Endothelial cell of umbilical vein (primary cell): ENCODE data around the gene OR56A3.

ENCODE experiments used
- EZH2 ChIP-seq: IDR thresholded peaks from 2 replicates; pipeline ENCODE4 v1.6.1; 2012; ENCODE audit warnings: borderline replicate concordance, low read depth, mild to moderate bottlenecking, moderate library complexity, low read length, inconsistent platforms; ENCODE audit not compliant: severe bottlenecking
- FOS ChIP-seq: IDR thresholded peaks from 2 replicates; pipeline ENCODE4 v1.6.1; 2011; ENCODE audit warnings: mild to moderate bottlenecking, low read length, moderate library complexity, borderline replicate concordance; ENCODE audit not compliant: insufficient read depth
- GATA2 ChIP-seq: IDR thresholded peaks from 2 replicates; pipeline ENCODE4 v1.7.0; 2011; ENCODE audit warnings: low read depth, mild to moderate bottlenecking, moderate library complexity, mixed read lengths, low read length; ENCODE audit not compliant: insufficient read length, insufficient read depth
- JUN ChIP-seq: IDR thresholded peaks from 2 replicates; pipeline ENCODE4 v1.6.1; 2011; ENCODE audit warnings: borderline replicate concordance, low read depth; ENCODE audit not compliant: insufficient read length, insufficient read depth
- MYC ChIP-seq: IDR thresholded peaks from one replicate; pipeline ENCODE4 v1.6.1; 2011; ENCODE audit warnings: mild to moderate bottlenecking, low read depth, low read length
- POLR2A ChIP-seq: IDR thresholded peaks from 2 replicates; pipeline ENCODE4 v1.6.1; 2012; ENCODE audit warnings: low read depth, mild to moderate bottlenecking, control low read depth, low read length
- POLR2AphosphoS5 ChIP-seq: IDR thresholded peaks from 2 replicates; pipeline ENCODE4 v1.6.1; 2012; ENCODE audit warnings: low read depth, mild to moderate bottlenecking, control low read depth, low read length, moderate library complexity; ENCODE audit not compliant: insufficient read depth
- TF ChIP-seq, protein P1 (sequence below), 2 donors: IDR thresholded peaks; 1 replicate in 1 of 2; 2 replicates in 1 of 2; pipeline ENCODE4 v1.5.1; 2011; ENCODE audit warnings: low read length in 2 of 2, mild to moderate bottlenecking in 2 of 2, moderate library complexity in 2 of 2, control low read depth in 1 of 2, inconsistent platforms in 1 of 2, low read depth in 1 of 2; ENCODE audit not compliant: insufficient read depth in 1 of 2; ENCODE audit errors: extremely low read depth in 1 of 2
- TF ChIP-seq, protein P2 (sequence below): IDR thresholded peaks from 2 replicates; pipeline ENCODE4 v1.6.1; 2011; ENCODE audit not compliant: insufficient read depth, insufficient read length

GRCh38 chr11:5923794-5924193 lies 18.3 kb upstream of the OR56A3 start:
- TF ChIP-seq, protein P1, sequence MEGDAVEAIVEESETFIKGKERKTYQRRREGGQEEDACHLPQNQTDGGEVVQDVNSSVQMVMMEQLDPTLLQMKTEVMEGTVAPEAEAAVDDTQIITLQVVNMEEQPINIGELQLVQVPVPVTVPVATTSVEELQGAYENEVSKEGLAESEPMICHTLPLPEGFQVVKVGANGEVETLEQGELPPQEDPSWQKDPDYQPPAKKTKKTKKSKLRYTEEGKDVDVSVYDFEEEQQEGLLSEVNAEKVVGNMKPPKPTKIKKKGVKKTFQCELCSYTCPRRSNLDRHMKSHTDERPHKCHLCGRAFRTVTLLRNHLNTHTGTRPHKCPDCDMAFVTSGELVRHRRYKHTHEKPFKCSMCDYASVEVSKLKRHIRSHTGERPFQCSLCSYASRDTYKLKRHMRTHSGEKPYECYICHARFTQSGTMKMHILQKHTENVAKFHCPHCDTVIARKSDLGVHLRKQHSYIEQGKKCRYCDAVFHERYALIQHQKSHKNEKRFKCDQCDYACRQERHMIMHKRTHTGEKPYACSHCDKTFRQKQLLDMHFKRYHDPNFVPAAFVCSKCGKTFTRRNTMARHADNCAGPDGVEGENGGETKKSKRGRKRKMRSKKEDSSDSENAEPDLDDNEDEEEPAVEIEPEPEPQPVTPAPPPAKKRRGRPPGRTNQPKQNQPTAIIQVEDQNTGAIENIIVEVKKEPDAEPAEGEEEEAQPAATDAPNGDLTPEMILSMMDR (IDR thresholded peaks at IDR 0.05; ENCODE audit: extremely low read depth in 1 of 2, insufficient read depth in 1 of 2, low read depth in 1 of 2, low read length in 2 of 2) = no peak
- TF ChIP-seq EZH2 (no peak), POLR2A (no peak), POLR2AphosphoS5 (no peak), GATA2 (no peak), FOS (no peak), MYC (no peak), JUN (no peak)
- TF ChIP-seq, protein P2, sequence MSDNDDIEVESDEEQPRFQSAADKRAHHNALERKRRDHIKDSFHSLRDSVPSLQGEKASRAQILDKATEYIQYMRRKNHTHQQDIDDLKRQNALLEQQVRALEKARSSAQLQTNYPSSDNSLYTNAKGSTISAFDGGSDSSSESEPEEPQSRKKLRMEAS = no peak
